Left renal cortex interstitium (tissue), 4 donors: Measurements from ENCODE around the gene GRIP2. TPM values are rescaled to one million over a fixed set of nuclear protein-coding genes. Genes with fewer than 3 reads are reported as not detected.

Experiments used
- DNase-seq, 4 donors: peaks; one replicate each; pipeline ENCODE4 v3.0.0-alpha.2; 2013; ENCODE audit warnings: low read depth in 4 of 4, low spot score in 2 of 4, missing footprints in 1 of 4
- polyA plus RNA-seq, 4 donors: library from polyadenylated mRNA; unstranded; fragments of 120-200 nt; gene quantifications; one replicate each; pipeline ENCODE4 v1.2.1, GENCODE V29; 2013; ENCODE audit not compliant: insufficient read length in 4 of 4

GRIP2 gene
- polyA plus RNA-seq, 4 donors: 0.81 to 1.8 (median 1.2) TPM

DNA sequence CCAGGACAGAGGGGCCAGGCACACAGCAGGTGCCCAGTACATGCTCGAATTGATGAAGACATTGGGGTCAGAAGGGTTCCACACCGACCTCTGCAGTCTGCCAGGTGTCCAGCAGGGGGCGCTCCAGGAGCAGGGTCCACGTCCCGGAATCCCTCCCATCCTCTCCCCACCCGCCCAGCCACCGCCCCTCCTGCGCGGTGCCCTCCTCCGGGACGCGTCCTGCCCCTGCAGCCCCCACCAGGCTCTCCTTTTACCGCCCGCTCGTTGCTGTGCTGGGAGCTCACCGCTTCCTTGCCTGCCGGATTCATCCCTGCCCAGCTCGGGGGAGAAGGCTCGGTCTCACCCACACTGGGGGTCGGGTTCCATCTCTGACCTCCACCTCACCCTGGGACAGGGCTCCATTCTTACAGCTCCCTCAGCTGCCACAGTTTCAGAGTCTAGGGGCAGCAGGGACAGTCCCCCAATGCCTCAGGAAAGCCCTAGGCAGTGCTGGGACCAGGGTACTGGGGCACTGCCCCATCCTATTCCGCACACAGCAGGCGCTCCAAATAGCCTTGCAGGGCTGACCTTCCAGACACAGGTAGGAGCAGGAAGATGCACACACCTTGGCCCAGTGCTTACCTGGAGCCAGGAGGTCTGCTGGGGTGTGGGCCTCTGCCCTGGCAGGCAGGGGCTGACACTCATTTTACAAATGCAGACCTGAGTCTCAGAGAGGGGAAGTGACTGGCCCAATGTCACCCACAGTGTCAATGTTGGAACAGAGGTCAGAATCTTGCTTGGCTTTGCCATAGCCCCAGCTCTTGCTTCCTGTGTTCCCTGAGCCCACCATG lies 31.0 kb downstream of the GRIP2 start:
- DNase-seq: peak in 3 of 4 donors; percentile 13 to 31 (median 18)

DNA sequence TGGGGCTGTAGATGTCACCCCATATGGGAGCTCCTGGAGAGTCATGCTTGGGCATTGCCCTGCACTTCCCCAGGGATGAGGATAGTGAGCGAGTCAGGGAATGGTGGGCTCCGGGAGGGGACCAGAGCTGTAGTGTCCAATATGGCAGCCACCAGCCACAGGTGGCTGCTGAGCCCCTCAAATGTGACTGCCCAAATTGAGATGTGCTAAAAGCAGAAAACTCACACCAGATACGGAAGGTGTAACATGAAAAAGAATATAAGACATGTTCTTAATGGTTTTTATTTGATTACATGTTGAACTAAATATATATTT lies 31.7 kb downstream of the GRIP2 start:
- no peak for DNase-seq

DNA sequence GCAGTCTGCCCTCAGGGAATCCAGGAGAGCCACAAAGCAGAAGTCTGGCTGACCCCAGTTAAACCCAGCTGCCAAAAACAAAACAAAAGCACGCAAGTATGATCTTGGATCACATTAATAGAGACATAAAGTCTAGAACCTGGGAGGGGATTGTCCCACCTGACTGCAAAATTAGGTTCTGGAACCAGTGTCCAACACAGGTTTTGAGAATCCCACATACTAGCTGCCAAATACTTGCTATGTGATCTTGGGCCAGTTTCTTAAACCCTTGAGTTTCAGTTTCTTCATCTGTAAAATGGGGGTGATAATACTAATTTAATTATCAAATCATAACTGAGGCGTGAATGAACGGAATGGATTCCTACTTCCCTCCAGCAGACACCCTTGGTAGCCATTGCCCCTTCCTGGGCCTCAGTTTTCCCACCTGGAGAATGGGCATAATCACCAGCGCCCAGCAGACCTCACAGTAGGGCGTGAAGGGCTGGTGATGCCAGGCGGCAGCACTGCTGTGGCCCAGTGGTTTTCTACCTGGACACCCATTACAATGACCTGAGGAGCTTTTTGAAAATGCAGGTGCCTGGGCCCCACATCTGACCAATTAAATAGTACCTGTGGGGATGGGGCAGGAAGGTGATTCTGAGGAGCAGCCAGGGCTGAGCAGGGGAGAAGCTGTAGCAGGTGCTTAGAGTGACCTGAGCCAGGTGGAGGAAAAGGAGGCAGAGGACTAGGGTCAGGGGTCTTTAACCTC lies 32.2 kb downstream of the GRIP2 start:
- DNase-seq: no peak

DNA sequence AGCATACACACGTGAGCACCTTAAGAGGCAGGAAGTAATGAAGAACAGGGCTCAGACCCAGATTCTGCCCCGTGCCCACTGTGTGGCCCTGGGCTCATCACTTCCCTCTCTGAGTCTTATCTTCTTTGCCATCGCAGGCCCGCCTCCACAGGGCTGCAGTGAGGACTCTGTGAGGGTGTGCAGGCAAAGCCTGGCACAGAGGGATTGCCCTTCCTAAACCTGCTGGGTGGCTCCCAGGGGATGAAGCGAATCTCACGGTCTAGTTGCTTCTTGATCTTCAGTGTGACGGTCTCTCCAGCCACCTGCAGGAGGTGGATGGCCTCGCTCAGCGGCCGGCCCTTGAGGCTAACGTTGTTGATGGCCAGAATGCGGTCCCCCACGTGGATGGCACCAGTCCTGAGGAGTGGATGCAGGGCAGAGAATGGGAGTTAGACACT lies 32.8 kb downstream of the GRIP2 start:
- DNase-seq: no peak

DNA sequence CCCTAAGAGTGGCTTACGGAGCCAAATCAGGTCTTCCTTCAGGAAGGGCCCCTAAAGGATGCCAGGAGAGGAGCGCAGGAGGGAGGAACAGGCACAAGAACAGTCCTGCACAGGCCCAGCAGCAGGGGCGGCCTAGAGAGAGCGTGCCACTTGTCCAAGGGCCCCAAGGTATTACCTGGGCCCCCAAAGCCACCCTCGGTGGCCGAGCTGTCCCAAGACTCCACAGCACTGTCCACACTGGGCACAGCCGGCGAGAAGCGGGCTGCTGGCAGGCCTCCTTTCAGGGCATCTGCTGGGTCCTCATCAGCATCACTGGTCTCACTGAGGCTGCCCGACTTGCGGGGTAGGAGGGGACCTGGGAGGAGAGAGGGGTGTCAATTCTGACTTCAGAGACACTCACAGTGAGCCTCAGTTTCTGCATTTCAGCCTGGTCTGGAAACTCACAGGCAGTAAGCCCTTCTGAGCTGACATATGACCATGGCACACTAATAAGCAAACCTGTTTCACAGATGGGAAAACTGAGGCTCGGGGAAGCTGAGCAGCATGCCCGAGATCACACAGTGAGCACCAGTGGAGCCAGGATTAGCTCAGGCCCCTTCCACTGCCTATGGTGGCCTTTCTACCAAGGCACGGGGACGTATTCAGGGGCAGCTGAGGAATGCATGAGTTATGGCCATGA lies 33.4 kb downstream of the GRIP2 start:
- no peak for DNase-seq

DNA sequence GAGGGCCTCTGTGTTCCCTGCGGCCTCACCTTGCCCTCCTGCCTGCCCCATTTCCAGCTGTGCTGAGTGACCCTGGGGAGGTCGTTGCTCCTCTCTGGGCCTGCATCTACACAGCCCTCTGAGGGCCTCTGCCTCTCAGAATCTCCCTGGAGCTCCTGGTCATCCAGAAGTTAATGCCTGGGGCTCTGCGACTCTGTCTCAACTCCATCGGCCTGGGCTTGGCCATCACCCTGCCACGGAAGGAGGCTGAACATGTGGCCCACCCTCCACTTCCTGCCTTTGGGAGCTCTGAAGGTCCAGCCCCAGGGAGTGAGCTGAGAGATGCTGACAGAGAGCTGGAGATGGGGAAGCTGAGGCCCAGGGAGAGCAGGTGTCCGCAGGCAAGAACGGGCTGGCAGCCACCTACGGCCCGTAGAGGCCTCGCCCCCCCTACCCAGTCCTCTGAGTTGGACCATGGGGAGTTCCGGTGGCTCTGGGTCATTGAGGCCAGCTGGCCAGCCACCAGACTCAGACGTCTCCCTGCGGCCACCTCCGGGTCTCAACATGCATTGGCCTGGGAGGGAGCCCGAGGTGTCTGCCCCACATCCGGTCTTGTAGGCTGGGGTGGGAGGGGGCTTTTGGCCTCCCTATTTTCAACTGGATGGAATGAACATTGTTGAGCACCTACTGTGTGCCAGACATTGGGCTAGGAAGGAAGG lies 34.2 kb downstream of the GRIP2 start:
- no peak for DNase-seq

DNA sequence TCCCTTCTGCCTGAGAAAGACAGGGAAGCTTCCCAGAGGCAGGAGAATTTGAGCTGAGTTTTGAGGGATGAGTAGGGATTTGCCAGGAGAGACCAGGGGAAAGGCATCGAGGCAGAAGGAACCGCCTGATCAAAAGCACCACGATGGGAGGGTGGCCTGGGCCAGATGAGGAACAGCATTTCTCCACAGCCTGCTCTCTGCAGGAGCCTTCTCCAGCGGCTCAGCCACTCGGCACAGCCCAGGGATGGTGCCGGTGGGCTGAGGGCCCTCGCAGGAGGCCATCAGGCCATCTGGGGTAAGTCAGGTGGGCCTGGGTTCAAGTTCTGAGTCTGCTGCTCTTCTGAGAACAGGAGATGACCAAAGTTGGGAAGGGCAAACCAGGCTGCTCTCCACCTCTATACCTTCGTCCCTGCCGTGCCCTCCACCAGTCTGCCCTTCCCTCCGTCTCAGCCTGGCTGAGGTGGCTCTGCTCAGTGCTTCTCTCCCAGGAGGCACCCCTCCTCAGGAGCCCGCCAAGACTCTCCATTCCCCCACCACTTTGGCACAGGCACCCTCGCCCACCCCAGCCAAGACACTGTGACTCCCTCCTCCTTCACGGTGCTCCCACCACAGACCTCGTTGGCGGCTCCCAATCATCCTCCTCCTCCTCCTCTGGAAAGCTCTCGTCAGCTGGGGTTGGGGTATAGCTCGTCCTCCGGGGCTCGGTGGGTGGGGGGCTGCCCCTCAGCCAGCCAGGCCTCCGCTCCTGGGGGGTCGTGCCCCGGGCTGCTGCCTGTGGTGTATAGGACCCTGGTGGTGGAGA lies 34.9 kb downstream of the GRIP2 start:
- DNase-seq: no peak

DNA sequence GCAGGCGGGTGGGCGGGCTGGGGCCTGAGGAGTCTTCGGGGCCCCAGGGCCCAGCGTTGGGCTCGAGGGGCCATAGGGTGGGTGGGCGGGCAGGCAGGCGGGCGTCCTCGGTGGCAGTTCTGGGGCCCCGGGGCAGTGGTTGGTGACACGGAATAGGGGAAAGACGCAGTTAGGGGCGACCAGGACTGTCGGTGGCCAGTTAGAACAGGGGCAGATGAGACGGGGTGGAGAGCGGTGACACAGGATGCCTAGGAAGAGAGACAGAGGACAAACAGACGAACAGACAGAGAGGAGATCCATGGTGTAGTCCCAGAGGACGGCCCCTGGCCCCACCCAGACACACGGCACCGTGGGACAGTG lies 36.5 kb downstream of the GRIP2 start:
- no peak for DNase-seq

DNA sequence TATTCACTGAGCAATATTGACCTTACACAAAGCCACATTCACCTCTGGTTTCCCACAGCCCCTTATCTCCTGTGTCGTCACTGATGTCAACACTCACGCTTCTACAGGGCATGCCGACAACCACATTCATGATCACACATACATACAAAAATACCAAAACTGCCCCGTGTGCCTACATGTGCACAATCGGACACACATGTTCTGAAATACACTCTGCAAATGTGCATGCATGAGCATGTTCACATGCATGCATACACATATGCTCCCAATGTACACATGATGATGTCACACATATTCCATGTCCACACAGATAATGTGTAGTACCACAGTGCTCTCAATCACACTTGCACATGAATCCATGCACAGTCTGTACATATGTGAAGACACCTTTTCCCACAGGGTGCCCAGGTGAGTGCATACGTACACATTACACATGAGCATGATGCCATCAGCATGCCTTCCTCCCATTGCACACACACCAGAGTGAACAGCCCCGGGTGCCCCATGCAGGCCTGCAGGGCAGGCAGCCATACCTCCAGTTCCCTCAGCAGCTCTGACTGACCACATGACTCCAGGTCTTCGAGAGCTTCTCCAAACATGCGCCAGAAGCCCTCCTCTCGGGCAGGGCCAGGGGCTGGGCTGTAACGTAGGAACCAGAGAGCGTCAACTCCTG lies 37.0 kb downstream of the GRIP2 start:
- DNase-seq: no peak

DNA sequence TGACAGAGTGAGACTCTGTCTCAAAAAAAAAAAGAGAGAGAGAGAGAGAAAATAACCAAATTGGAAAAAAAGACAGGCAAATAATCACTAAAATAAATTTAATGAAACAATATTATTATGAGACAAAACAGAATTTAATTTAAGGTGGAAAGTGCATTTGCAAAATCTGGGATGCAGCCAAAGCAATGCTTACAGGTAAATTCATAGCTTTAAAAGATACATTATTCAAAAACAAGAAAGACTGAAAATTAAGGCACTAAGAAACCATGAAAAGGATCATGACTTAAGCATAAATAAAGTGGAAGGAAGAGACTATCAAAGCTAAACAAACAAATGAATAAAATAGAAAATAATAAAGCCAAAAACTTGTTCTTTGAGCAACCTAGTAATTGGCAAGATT lies 37.7 kb downstream of the GRIP2 start:
- DNase-seq: no peak

DNA sequence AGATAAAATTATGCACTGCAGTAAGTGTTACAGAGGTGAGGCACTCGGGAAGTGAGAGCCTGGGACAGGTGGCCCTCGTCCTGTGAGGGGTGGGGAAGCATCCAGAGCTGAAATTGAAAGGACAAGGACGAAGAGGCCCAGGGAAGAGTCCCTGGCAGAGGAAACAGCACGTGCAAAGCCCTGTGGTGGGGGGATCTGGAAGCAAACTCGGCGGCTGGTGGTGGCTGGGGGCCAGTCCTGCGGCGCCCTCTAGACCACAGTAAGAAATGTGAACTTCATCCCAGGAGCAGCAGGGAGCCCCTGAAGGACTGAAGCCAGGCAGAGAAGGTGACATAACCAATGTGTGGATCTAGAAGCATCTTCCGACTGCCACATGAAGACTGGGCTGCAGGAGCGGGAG lies 42.8 kb downstream of the GRIP2 start:
- no peak for DNase-seq

DNA sequence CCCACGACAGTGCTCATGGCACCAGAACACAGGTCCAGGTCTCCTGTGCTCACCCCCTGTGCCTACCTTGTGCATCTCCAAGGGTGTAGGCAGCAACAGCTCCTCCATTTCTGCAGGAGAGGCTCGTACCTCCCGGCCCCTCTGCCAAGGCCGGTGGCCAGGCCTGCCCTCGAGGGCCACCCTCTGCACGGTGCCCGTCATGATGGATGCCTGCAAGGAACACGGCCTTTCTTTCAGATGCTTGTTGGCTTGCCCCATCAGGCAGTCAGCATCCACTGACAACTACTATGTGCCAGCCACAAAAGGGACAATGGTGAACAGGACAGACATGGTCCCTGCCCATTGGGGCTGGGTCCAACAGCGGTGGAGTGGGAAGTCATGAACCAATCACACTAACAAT lies 43.8 kb downstream of the GRIP2 start:
- no peak for DNase-seq

DNA sequence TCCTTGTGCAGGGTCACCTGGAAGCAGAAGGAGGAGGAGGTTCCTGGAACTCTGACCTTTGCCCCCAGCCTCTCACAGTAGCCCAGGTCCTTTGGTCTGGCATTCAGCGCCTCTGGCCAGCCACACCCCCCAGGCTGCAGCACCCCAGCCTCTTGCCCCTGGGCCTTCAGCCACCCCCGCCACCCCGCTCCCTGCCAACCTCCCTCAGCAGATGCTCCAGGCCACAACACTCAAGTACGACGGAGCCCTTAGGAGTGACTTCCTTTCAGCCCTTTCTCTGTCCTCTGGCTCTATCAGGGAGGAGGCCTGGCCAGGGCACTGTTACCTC lies 45.2 kb downstream of the GRIP2 start:
- DNase-seq: no peak

DNA sequence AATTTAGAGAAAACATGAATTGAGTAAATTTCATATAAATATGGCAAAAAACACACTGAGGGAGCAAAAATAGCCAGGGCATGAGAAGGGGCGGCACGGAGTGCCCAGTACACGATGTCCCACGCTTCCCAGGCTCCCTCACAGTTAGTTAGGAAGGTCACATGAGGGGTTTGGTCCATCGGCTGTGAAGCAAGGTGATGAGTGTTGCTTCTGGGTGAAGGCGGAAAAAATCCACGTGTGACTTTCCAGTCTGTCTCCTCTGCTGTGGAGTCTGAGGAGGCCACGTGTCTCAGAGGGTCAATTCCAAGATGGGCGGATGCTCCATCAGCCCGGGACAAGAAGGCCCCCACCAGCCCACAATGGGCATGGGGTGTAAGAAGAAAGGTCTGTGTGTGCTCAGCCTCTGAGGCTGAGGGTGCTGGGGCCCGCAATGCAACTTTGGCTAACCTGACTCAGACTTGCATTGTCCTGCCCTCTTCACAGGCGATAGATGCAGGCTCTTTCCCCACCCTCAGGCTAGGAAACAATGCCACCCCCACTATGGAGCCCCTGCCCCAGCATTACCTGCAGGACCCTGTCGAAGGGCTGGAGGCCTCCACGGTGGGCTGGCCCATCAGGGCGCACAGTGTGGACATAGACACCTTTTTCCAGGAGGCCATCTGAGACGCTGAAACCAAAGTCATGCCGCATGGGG lies 45.7 kb downstream of the GRIP2 start:
- DNase-seq: no peak

DNA sequence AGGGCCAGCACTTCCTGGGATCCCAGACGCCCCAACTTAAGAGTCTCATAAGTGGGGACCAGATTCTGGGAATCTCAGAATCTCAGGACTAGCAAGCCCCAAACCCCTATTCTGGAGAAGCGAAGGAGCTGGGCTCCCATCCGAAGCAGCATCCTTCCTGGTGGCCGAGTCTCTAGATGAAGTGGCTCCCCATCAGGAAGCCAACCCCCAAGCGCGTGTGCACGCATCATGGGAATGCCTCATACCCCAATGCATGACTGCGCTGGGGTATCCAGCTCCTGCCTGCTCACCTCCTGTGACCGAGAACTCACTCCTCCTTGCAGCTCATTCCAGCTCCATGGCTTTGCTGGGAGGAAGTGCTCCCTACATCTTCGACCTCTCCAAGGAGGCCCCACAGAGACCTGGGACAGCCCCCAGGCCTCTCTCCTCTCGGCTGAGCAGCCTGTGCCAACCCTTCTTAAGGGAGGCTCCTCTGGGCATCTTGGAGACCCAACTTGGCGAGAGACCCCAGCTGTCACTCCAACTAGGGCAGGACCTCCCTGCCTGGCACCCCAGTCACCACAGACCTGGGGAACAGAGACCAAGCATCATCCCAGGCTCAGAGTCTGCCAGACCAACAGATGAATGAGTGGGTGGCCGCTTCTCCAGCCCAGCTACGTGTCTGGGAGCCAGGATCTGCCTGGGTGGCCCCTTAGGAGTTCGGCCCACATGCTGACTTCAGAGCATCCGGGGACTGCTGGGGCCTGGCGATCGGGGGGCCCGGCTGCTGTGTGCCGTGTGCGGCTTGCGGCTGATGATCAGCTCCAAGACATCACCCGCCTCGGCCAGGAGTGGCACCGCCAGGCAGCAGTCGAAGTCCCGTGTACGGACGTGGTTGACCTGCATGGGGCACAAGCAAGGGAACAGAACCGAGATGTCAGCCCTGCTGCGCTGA lies 46.9 kb downstream of the GRIP2 start:
- no peak for DNase-seq

DNA sequence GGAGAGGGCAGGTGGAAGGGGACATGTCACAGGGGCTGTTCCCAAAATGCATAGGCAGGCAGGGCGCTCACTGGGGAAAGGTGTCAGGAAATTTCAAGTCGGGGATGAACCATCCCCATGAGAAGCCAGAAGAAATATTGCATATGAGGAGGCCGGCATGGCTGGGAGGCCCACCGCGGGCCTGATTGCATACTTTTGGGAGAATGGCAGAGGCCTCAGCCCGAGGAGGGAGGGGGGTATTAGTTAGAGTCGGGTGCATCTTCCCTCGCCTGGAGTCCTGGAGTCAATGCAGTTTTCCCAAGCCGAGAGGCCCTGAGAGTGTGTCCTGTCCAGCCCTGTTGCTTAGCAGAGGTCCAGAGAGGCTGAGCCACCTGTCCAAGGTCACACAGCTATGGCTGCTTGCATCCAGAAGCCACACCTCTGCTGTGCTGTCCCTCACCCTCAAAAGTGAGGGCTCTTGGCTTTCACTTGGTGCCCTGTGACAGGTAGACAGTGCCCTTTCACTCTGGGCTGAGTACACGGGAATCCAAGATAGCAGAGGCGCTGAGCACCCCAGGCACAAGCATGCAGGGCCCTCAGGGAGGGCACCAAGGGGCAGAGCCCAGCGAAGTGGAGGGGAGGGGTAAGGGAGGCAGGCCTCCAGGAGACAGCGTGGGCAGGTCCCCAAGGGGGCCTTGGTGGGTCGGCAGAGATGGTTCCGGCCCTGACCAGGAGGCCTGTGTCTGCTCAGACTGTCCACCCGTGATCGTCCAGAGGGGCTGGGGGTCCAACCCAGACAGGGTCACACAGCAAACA lies 48.5 kb downstream of the GRIP2 start:
- no peak for DNase-seq

DNA sequence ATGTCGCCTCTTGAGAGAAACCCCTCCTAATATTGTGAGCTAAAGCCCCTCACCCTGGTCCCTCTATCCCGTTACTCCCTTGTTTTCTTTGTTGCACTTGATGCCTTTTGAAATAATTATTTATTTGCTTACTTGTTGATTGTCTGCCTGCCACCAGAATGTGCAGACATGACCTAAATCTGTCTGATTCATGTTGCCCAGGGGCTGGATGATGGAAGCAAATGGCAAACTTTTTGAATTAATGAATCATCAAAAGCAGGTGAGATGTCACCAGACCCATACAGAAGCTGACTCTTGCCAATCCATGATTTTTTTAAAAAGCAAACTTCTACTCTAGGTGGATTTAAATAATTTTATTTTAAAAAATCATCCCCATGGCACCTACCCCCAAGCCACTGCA lies 49.3 kb downstream of the GRIP2 start:
- no peak for DNase-seq
